Esophagus muscularis mucosa (tissue), 3 donors: Measurements from ENCODE around the gene RSBN1L.

ENCODE experiments used
- EP300 ChIP-seq: sonication (generic); formaldehyde crosslinking; IDR thresholded peaks from one replicate; pipeline ENCODE4 v1.6.1; 2017; ENCODE audit warnings: antibody characterized with exemption
- TF ChIP-seq, protein P1 (sequence below), 3 experiments: fragments of 200-600 bp in 2 of 3; fragments of 450-650 bp in 1 of 3; sonication (generic) in 2 of 3; IDR thresholded peaks; one replicate each; pipeline ENCODE4 v1.5.1; 2017 to 2019; ENCODE audit warnings: antibody characterized with exemption in 3 of 3, mild to moderate bottlenecking in 2 of 3, moderate library complexity in 1 of 3

DNA sequence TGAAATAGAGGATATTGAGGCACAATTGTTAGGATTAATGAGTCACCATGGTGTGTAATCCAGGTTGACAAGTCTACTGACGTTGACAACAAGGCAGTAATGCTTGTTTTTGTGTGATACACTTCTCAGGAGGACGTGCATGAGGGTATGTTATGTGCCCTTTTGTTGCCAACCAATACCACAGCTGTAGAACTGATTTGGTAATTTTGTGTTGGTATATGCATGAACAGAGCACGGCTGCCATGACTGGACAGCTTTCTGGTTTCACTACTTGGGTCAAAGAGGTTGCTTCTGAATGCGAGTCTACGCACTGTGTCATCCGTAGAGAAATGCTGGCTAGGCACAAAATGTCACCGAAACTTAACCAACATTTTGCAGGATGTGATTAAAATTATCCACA lies 135.2 kb downstream of the RSBN1L start:
- TF ChIP-seq, protein P1, sequence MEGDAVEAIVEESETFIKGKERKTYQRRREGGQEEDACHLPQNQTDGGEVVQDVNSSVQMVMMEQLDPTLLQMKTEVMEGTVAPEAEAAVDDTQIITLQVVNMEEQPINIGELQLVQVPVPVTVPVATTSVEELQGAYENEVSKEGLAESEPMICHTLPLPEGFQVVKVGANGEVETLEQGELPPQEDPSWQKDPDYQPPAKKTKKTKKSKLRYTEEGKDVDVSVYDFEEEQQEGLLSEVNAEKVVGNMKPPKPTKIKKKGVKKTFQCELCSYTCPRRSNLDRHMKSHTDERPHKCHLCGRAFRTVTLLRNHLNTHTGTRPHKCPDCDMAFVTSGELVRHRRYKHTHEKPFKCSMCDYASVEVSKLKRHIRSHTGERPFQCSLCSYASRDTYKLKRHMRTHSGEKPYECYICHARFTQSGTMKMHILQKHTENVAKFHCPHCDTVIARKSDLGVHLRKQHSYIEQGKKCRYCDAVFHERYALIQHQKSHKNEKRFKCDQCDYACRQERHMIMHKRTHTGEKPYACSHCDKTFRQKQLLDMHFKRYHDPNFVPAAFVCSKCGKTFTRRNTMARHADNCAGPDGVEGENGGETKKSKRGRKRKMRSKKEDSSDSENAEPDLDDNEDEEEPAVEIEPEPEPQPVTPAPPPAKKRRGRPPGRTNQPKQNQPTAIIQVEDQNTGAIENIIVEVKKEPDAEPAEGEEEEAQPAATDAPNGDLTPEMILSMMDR (IDR thresholded peaks at IDR 0.05) = no peak
- no peak for TF ChIP-seq EP300
